ENCODE results near the gene SYP.
"Not testable (repeated sequence)": the region's sequence is repeated elsewhere in the genome, so short reads cannot be mapped to it uniquely, and the experiment has no call there.

Gene SYP

GRCh38 chrX:49153467-49153866, 46.5 kb downstream of the SYP start:
- Histone ChIP-seq H3K4me1 (ENCODE audit: control insufficient read depth, insufficient read depth, low read length) (no peaks in the 10 kb centered on the region), H3K9me3 (ENCODE audit: control insufficient read depth, insufficient read depth, low read depth, low read length) (no peaks in the 10 kb centered on the region), H3K4me3 (ENCODE audit: low read depth, low read length) (no peak overlapping the region), H3K36me3 (ENCODE audit: control insufficient read depth in 2 of 2, insufficient read depth in 1 of 2, low read length in 2 of 2) (no peaks in the 10 kb centered on the region), H3K27ac (ENCODE audit: extremely low read depth, low read depth, low read length) (no peak overlapping the region)
- ChIA-PET CTCF (interaction anchor here (0.6 to 0.9 kb wide), 2 partner anchors 11 to 1870 kb away, joined by 3 to 4 read pairs; no protein-coding TSS in a partner anchor), POLR2A (no interaction called here)
- TF ChIP-seq ZNF670 (tag by site-specific recombination; IDR thresholded peaks at IDR 0.05; ENCODE audit: low read depth) (no peak), ZNF629 (tag by site-specific recombination; IDR thresholded peaks at IDR 0.05) (no peak), ZNF792 (tag by site-specific recombination; IDR thresholded peaks at IDR 0.05) (no peak), EGR2 (tag by site-specific recombination; IDR thresholded peaks at IDR 0.05; ENCODE audit: low read depth) (no peak), ZNF10 (tag by site-specific recombination; IDR thresholded peaks at IDR 0.05) (no peak), ZFP69B (tag by site-specific recombination; IDR thresholded peaks at IDR 0.05) (no peak), KLF17 (tag by site-specific recombination; IDR thresholded peaks at IDR 0.05) (no peak), ZNF701 (tag by site-specific recombination; IDR thresholded peaks at IDR 0.05) (no peak), ZNF404 (tag by site-specific recombination; IDR thresholded peaks at IDR 0.05) (no peak), PRDM4 (tag by site-specific recombination; IDR thresholded peaks at IDR 0.05) (no peak), ZNF391 (tag by site-specific recombination; IDR thresholded peaks at IDR 0.05; ENCODE audit: borderline replicate concordance, low read depth) (no peak), ZBTB21 (tag by site-specific recombination; IDR thresholded peaks at IDR 0.05) (no peak), ZNF211 (tag by site-specific recombination; IDR thresholded peaks at IDR 0.05; ENCODE audit: low read depth) (no peak), ZNF19 (tag by site-specific recombination; IDR thresholded peaks at IDR 0.05; ENCODE audit: low read depth) (no peak), ZNF146 (tag by site-specific recombination; IDR thresholded peaks at IDR 0.05) (no peak), REPIN1 (tag by site-specific recombination; IDR thresholded peaks at IDR 0.05; ENCODE audit: low read depth) (no peak), TRIM28 (IDR thresholded peaks at IDR 0.05; ENCODE audit: borderline replicate concordance, low read length) (no peak)

GRCh38 chrX:49149291-49149690, 50.7 kb downstream of the SYP start:
- H3K27ac ChIP-seq (ENCODE audit: extremely low read depth, low read depth, low read length); H3K36me3 ChIP-seq (ENCODE audit: control insufficient read depth in 2 of 2, insufficient read depth in 1 of 2, low read length in 2 of 2); H3K4me3 ChIP-seq (ENCODE audit: low read depth, low read length); POLR2A ChIA-PET; H3K9me3 ChIP-seq (ENCODE audit: control insufficient read depth, insufficient read depth, low read depth, low read length); H3K4me1 ChIP-seq (ENCODE audit: control insufficient read depth, insufficient read depth, low read length): not testable (repeated sequence)
- CTCF ChIA-PET: interaction anchor here (0.6 kb wide), 1 partner anchor 8 kb away, joined by 3 read pairs; no protein-coding TSS in a partner anchor

GRCh38 chrX:49148390-49149100, 51.4 kb downstream of the SYP start:
- H3K4me3 ChIP-seq (ENCODE audit: low read depth, low read length); H3K9me3 ChIP-seq (ENCODE audit: control insufficient read depth, insufficient read depth, low read depth, low read length); POLR2A ChIA-PET; H3K27ac ChIP-seq (ENCODE audit: extremely low read depth, low read depth, low read length); H3K4me1 ChIP-seq (ENCODE audit: control insufficient read depth, insufficient read depth, low read length); H3K36me3 ChIP-seq (ENCODE audit: control insufficient read depth in 2 of 2, insufficient read depth in 1 of 2, low read length in 2 of 2): not testable (repeated sequence)
- CTCF ChIA-PET: interaction anchor here (0.6 to 0.7 kb wide), 2 partner anchors 8 to 16 kb away, joined by 3 to 4 read pairs; no protein-coding TSS in a partner anchor
